ENCODE results near the gene SLC39A11.

DNA sequence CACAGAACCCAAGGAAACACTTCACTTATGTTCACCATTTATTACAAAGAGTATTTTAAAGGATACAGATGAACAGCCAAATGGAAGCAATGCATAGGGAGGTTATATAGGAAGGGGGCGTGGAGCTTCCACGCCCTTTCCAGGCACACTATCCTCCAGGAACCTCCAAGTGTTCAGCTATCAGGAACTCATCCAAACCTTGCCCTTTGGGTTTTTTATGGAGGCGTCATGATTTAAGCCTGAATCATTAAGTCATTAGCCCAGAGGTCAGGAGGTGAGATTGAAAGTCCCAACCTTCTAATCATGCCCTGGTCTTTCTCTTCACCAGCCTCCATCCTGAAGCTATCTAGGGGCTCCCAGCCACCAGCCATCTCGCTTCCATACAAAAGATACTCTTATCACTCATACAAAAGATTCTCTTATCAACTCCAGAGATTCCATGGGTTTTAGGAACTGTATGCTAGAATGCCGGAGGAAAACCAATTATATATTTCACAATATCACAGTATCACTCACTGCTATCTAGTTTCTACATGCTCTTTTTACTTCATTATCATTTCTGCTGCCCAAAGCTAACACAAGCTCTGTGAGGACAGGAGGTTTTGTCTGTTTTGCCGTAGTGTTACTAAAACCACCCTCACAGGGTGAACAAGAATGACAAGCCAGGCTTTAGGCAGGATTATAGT lies 213.4 kb downstream of the SLC39A11 start:
- TF ChIP-seq, protein P1, sequence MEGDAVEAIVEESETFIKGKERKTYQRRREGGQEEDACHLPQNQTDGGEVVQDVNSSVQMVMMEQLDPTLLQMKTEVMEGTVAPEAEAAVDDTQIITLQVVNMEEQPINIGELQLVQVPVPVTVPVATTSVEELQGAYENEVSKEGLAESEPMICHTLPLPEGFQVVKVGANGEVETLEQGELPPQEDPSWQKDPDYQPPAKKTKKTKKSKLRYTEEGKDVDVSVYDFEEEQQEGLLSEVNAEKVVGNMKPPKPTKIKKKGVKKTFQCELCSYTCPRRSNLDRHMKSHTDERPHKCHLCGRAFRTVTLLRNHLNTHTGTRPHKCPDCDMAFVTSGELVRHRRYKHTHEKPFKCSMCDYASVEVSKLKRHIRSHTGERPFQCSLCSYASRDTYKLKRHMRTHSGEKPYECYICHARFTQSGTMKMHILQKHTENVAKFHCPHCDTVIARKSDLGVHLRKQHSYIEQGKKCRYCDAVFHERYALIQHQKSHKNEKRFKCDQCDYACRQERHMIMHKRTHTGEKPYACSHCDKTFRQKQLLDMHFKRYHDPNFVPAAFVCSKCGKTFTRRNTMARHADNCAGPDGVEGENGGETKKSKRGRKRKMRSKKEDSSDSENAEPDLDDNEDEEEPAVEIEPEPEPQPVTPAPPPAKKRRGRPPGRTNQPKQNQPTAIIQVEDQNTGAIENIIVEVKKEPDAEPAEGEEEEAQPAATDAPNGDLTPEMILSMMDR (IDR thresholded peaks at IDR 0.05; ENCODE audit: insufficient read depth, low read depth, low read length) = no peak
- TF ChIP-seq EZH2 (IDR thresholded peaks at IDR 0.05; ENCODE audit: insufficient read depth, low read length) = no peak

Data from astrocyte (in vitro differentiated cells and primary cell).